Lung (tissue), 12 donors: ENCODE measurements around the gene OXNAD1. TPM values are rescaled to one million over a fixed set of nuclear protein-coding genes. Genes with fewer than 3 reads are reported as not detected.

ENCODE experiments used
- ATAC-seq: fragments of 200-7000 bp; cut with Tn5 transposase; one replicate; pipeline ENCODE4 v1.9.1; 2020; ENCODE audit warnings: moderate number of reproducible peaks; ENCODE audit not compliant: insufficient read depth, low FRiP score
- DNase-seq, 3 donors: peaks; one replicate each; pipeline ENCODE4 v3.0.0-alpha.2; 2013 to 2017
- H3K27ac ChIP-seq, 2 donors: one replicate each; pipeline ENCODE4 v1.5.1; 2013; ENCODE audit warnings: mild to moderate bottlenecking in 2 of 2, moderate library complexity in 2 of 2, control low read depth in 1 of 2, inconsistent platforms in 1 of 2, low read depth in 1 of 2, low read length in 1 of 2
- H3K27me3 ChIP-seq, 3 donors: one replicate each; pipeline ENCODE4 v1.5.1; 2013; ENCODE audit warnings: low read length in 2 of 3; ENCODE audit not compliant: control insufficient read depth in 3 of 3, insufficient read depth in 3 of 3
- H3K36me3 ChIP-seq, 4 donors: one replicate each; pipeline ENCODE4 v1.5.1; 2013; ENCODE audit warnings: low read length in 4 of 4, mild to moderate bottlenecking in 1 of 4, moderate library complexity in 1 of 4; ENCODE audit not compliant: control insufficient read depth in 4 of 4, insufficient read depth in 4 of 4
- H3K4me1 ChIP-seq, 5 donors: one replicate each; pipeline ENCODE4 v1.5.1; 2013; ENCODE audit warnings: low read length in 5 of 5, mild to moderate bottlenecking in 2 of 5, moderate library complexity in 1 of 5; ENCODE audit not compliant: control insufficient read depth in 5 of 5, insufficient read depth in 5 of 5
- H3K4me3 ChIP-seq: one replicate; pipeline ENCODE4 v1.5.1; 2013; ENCODE audit warnings: mild to moderate bottlenecking, control low read depth, moderate library complexity
- H3K9ac ChIP-seq, 2 donors: one replicate each; pipeline ENCODE4 v1.5.1; 2013; ENCODE audit warnings: low read length in 2 of 2, control low read depth in 1 of 2; ENCODE audit not compliant: insufficient read depth in 1 of 2
- H3K9me3 ChIP-seq, 4 donors: one replicate each; pipeline ENCODE4 v1.5.1; 2013; ENCODE audit warnings: low read length in 3 of 4, mild to moderate bottlenecking in 1 of 4, moderate library complexity in 1 of 4; ENCODE audit not compliant: control insufficient read depth in 4 of 4, insufficient read depth in 3 of 4
- WGBS, 2 donors: extraction: QIAGEN DNeasy Blood & Tissue Kit; methylation state at CpG; one replicate each; pipeline ENCODE4 v1.1.7; 2013; 5-methylcytosine and 5-hydroxymethylcytosine counted together
- polyA plus RNA-seq, 2 donors: library from polyadenylated mRNA; stranded (reverse); fragments of 200-250 nt; gene quantifications; one replicate each; pipeline ENCODE4 v1.2.1, GENCODE V29; 2013
- total RNA-seq, 2 donors: library from RNA; depleted of rRNA in 1 of 2; stranded (reverse); fragments of >200 nt in 1 of 2; gene quantifications; one replicate each; pipeline ENCODE4 v1.2.1, GENCODE V29; 2014 to 2021
- TF ChIP-seq, protein P1 (sequence below): IDR thresholded peaks from 2 replicates; pipeline ENCODE4 v1.5.1; 2012; ENCODE audit warnings: mild to moderate bottlenecking; ENCODE audit errors: control extremely low read depth, extremely low read depth
- donor health status: control.
- donor health status: control.
- donor health status: Bipolar disorder and iron deficiency.
- donor health status: healthy.
- donor health status: DM: yes; HTN: yes; CAD: no.

OXNAD1 gene
- total and polyA plus RNA-seq, 4 donors: 4.4 to 23.4 (median 9.4) TPM

GRCh38 chr3:16323737-16324136 is 58.7 kb downstream of the OXNAD1 start:
- Histone ChIP-seq H3K27ac (no peak overlapping the region), H3K27me3 (no peaks in the 10 kb centered on the region), H3K4me1 (peaks cover 0 to 11% (median 1%) of the 10 kb centered on the region in 5 donors), H3K4me3 (no peak overlapping the region), H3K36me3 (peaks cover 3 to 54% (median 9%) of the 10 kb centered on the region in 4 donors), H3K9me3 (no peaks in the 10 kb centered on the region), H3K9ac (no peak overlapping the region)
- ATAC-seq: no peak
- TF ChIP-seq, protein P1, sequence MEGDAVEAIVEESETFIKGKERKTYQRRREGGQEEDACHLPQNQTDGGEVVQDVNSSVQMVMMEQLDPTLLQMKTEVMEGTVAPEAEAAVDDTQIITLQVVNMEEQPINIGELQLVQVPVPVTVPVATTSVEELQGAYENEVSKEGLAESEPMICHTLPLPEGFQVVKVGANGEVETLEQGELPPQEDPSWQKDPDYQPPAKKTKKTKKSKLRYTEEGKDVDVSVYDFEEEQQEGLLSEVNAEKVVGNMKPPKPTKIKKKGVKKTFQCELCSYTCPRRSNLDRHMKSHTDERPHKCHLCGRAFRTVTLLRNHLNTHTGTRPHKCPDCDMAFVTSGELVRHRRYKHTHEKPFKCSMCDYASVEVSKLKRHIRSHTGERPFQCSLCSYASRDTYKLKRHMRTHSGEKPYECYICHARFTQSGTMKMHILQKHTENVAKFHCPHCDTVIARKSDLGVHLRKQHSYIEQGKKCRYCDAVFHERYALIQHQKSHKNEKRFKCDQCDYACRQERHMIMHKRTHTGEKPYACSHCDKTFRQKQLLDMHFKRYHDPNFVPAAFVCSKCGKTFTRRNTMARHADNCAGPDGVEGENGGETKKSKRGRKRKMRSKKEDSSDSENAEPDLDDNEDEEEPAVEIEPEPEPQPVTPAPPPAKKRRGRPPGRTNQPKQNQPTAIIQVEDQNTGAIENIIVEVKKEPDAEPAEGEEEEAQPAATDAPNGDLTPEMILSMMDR: no peak
- 95 to 96% methylated on average over 4 of the region's 4 CpGs for WGBS, 2 donors
- no peak for DNase-seq

DNA sequence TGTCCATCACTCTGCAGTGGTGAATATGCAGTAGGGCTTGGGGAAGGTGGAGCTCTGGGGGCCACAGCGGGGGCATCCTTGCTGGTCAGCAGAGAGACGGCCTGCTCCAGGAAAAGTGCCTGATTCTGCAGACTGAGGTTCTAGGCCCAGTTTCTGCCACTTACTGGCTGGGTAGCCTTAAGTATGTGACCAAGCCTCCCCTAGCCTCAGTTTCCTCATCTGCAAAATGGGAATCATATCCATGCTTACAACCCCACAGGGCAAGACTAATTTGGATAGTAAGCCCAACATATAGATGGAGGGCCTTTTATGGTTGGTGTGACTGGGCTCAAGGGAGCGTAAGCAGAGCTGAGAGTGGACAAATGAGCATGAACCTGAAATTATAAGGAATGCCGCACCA is 60.8 kb downstream of the OXNAD1 start:
- 97 to 98% methylated on average over 4 of the region's 4 CpGs for WGBS, 2 donors
- Histone ChIP-seq H3K27ac (peak overlapping the region in 1 of 2 donors; percentile 45), H3K9ac (no peak overlapping the region), H3K9me3 (peaks cover 0 to 2% (median 0%) of the 10 kb centered on the region in 4 donors), H3K4me3 (no peak overlapping the region), H3K4me1 (peaks cover 0 to 20% (median 8%) of the 10 kb centered on the region in 5 donors), H3K27me3 (no peaks in the 10 kb centered on the region), H3K36me3 (peaks cover 3 to 44% (median 7%) of the 10 kb centered on the region in 4 donors)
- no peak for DNase-seq
- no peak for ATAC-seq
- TF ChIP-seq, protein P1: no peak

- peaks cover 0 to 36% (median 8%) of the 10 kb centered on the region in 4 donors for H3K36me3 ChIP-seq
- peak in 1 of 3 donors; percentile 32 for DNase-seq
- no peak overlapping the region for H3K9ac ChIP-seq
- peaks cover 0 to 20% (median 11%) of the 10 kb centered on the region in 5 donors for H3K4me1 ChIP-seq
- no peak overlapping the region for H3K4me3 ChIP-seq
- ATAC-seq: no peak
- TF ChIP-seq, protein P1: no peak
- H3K9me3 ChIP-seq: peaks cover 0 to 4% (median under 1%) of the 10 kb centered on the region in 4 donors
- H3K27me3 ChIP-seq: no peaks in the 10 kb centered on the region
- H3K27ac ChIP-seq: no peak overlapping the region
- 89 to 94% methylated on average over 15 of the region's 15 CpGs for WGBS, 2 donors
These were observed 61.8 kb downstream of the OXNAD1 start for GRCh38 chr3:16326724-16327349.

DNA sequence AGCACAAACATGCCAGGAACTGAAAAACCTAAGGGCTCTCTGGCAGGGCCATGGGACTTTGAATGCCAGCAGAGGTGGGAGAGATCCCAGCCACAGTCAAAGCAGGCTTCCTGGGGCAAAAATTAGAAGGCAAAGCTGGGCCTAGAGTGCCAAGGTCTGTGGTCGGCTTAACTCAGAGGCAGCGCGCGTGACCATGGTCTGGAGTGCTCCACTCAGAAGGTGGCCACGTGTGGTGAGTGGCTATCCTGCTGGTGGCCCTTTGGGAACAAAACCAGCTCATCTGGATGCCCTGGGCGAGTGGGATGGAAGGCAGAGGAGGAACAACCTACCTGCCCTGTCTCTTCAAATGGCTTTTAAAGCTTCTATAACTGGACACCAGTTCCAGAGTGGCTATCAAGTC is 63.1 kb downstream of the OXNAD1 start:
- Histone ChIP-seq H3K4me3 (no peak overlapping the region), H3K9me3 (peaks cover 0 to 5% (median under 1%) of the 10 kb centered on the region in 4 donors), H3K27ac (no peak overlapping the region), H3K36me3 (peaks cover 0 to 23% (median 10%) of the 10 kb centered on the region in 4 donors), H3K4me1 (peaks cover 0 to 20% (median 11%) of the 10 kb centered on the region in 5 donors), H3K9ac (no peak overlapping the region), H3K27me3 (no peaks in the 10 kb centered on the region)
- ATAC-seq (no peak), DNase-seq (no peak)
- 94 to 95% methylated on average over 6 of the region's 6 CpGs for WGBS, 2 donors
- TF ChIP-seq, protein P1: no peak
